Renal cortex interstitium (tissue), 11 donors: ENCODE measurements around the gene USP12. TPM values are rescaled to one million over a fixed set of nuclear protein-coding genes. Genes with fewer than 3 reads are reported as not detected.
"Not testable (repeated sequence)": the region's sequence is repeated elsewhere in the genome, so short reads cannot be mapped to it uniquely, and the experiment has no call there.

Experiments
- DNase-seq, 11 donors: peaks; one replicate each; pipeline ENCODE4 v3.0.0-alpha.2; 2013; ENCODE audit warnings: low read depth in 9 of 11, low spot score in 4 of 11; ENCODE audit errors: extremely low read depth in 1 of 11
- polyA plus RNA-seq, 3 donors: library from polyadenylated mRNA; unstranded; fragments of 120-200 nt; gene quantifications; one replicate each; pipeline ENCODE4 v1.2.1, GENCODE V29; 2013; ENCODE audit not compliant: insufficient read length in 3 of 3

The USP12 gene
- polyA plus RNA-seq, 3 donors: 29.4 to 38.8 (median 35.9) TPM

GRCh38 chr13:27131906-27132305 lies 39.7 kb downstream of the USP12 start:
- DNase-seq: no peak

- no peak for DNase-seq
These were observed 40.5 kb downstream of the USP12 start for GRCh38 chr13:27130979-27131623.

- DNase-seq: no peak
These were observed 41.2 kb downstream of the USP12 start for GRCh38 chr13:27130223-27130978.

GRCh38 chr13:27128825-27129627 lies 42.6 kb downstream of the USP12 start:
- no peak for DNase-seq

GRCh38 chr13:27126859-27127258 lies 44.8 kb downstream of the USP12 start:
- DNase-seq: no peak

- no peak for DNase-seq
These were observed 46.0 kb downstream of the USP12 start for GRCh38 chr13:27125357-27126282.

GRCh38 chr13:27124571-27124970 lies 47.0 kb downstream of the USP12 start:
- no peak for DNase-seq

GRCh38 chr13:27123445-27123844 lies 48.2 kb downstream of the USP12 start:
- not testable (repeated sequence) for DNase-seq

GRCh38 chr13:27122036-27122435 lies 49.6 kb downstream of the USP12 start:
- no peak for DNase-seq

GRCh38 chr13:27120811-27121210 lies 50.8 kb downstream of the USP12 start:
- DNase-seq: no peak

GRCh38 chr13:27120011-27120410 lies 51.6 kb downstream of the USP12 start:
- DNase-seq: no peak

- no peak for DNase-seq
These were observed 53.1 kb downstream of the USP12 start for GRCh38 chr13:27118428-27119054.

GRCh38 chr13:27117952-27118351 lies 53.7 kb downstream of the USP12 start:
- no peak for DNase-seq

GRCh38 chr13:27117158-27117557 lies 54.5 kb downstream of the USP12 start:
- DNase-seq: no peak

- DNase-seq: no peak
These were observed 58.2 kb downstream of the USP12 start for GRCh38 chr13:27113436-27113835.

- no peak for DNase-seq
These were observed 59.6 kb downstream of the USP12 start for GRCh38 chr13:27112006-27112405.

GRCh38 chr13:27110056-27110746 lies 61.4 kb downstream of the USP12 start:
- DNase-seq: no peak

GRCh38 chr13:27106144-27106543 lies 65.5 kb downstream of the USP12 start:
- no peak for DNase-seq
